HG02759 (cell line): ENCODE measurements around the gene GTF2H2C.
"Not testable (repeated sequence)": the region's sequence is repeated elsewhere in the genome, so short reads cannot be mapped to it uniquely, and the experiment has no call there.

ENCODE experiments used
- ATAC-seq: cut with Tn5 transposase; IDR thresholded peaks from one replicate; pipeline ENCODE4 v1.9.1; 2021; ENCODE audit warnings: mild to moderate bottlenecking, moderate library complexity; ENCODE audit not compliant: unreplicated experiment

GTF2H2C gene

DNA sequence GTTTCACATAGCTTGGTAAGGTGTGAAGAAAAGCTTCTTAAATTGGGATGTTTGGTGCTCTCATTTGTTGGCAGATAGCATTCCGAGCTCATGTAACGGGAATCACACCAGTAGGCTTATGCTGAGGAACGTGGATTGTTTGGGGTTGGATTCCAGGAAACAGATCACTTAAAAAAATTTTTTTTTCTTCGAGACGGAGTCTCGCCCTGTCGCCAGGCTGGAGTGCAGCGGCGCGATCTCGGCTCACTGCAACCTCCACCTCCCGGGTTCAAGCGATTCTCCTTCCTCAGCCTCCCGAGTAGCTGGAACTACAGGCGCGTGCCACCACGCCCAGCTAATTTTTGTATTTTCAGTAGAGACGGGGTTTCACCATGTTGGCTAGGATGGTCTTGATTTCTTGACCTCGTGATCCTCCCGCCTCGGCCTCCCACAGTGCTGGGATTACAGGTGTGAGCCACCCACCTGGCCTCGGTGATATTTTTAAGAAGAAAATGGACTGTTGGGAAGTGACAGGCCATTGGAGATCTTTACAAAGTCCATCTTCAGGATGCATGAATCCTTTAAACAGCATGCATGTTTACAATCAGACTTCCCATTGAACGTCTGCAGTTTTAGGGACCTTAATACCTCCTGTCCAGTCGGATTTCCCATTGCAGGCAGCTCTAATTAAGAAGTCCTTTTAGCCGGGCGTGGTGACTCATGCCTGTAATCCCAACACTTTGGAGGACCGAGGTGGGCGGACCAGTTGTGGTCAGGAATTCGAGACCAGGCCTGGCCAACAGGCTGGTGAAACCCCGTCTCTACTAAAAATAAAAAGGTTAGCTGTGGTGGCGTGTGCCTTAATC is 818 bp downstream of the GTF2H2C start:
- ATAC-seq = not testable (repeated sequence)

DNA sequence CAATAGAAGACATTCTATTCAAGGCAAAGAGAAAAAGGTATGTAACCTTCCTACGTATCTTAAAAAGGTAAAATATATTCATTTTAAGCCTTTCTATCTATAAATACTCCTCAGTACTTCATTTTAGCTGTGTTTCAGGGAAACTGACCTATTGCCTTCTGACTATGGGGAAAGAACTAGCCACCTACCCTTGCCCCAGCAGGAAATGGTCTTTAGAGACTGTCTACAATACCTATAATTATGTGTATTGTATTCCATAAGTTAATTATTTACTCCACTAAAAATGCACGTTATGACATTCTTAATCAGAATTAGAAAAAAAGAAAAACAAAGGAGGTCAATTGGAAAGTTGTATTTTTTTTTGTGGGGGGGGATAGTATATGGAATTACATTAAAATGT is 6.2 kb downstream of the GTF2H2C start:
- not testable (repeated sequence) for ATAC-seq

DNA sequence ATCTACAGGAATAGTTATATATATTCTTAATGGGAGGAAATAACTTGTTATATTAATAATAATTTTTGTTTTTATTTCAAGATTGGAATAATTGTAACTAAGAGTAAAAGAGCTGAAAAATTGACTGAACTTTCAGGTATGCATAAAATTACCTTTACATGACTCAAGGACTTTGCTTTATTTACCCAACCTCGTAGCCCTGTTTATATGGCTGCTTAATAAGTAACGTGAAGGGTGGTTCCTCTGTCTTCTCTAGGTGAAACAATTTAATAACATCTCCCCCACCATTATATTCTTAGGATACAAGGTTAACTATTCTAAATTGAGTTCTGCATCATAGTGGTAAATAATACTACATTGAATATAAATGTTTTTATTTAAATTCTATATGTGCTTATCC is 8.1 kb downstream of the GTF2H2C start:
- ATAC-seq = not testable (repeated sequence)

DNA sequence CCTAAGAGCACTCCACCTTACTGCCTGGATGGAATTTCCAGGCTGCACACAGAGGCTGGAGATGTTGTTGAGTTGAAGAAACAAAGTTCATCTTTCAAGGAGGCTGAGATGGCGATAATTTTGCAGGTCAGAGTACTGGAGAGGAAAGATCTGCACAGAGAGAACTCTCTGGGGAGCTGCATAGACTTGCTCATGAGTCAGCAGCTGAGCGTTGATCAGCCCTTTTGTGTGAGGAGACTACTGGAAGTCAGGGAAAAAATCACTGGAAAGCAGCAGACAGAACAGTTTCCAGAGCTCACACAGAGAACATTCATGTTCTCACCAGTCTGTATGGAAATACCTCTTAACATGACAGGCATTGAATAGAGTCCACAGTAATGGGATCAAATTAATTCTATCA is 23.4 kb downstream of the GTF2H2C start:
- ATAC-seq = not testable (repeated sequence)

DNA sequence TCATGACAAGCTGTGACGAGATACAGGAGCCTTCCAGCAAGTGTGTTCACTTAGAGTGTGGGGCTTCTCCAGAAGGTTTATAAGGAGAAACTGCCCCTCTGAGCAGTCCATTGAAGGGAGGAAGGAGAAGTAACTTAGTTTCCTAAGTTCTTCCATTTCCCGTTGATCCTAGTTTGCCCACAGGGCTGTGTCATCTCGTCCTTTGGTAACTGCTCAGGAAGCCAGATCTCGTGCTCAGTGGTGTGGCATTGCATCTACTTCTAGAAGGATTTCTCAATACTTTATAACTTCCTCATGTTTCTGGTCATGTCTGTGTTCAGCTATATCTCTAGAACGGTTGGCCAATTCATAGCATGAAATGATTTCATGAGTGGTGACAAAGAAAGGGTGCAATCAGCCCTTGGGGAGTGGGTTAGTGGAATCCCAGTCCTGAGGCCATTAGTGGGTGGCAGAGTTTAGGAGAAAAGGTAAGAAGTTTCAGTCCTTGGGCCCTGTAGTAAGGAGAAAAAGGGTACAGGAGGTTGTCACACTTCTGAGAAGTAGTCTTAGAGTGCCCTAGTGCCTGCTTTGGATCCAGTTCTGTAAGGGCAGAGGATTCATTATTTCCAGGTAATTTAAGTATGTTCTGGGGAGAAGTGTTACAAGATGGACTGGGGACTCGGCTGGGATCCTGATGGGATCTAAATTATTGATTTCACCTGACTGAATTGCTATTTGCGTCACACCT is 36.3 kb downstream of the GTF2H2C start:
- ATAC-seq = not testable (repeated sequence)

DNA sequence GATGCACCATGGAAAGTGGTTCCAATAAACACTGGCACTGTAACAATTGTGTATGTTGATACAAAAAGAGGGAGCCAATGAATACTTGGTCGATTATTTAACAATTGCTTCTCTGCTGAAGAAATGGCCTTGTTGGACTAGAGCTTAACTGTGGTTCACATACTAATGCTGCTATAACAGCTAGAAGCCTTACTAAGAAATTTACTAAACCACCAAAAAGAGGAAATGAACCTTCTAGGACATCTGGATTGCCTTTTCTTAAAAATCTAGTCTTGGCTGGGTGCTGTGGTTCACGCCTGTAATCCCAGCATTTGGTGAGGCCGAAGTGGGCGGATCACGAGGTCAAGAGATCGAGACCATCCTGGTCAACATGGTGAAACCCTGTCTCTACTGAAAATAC is 42.0 kb downstream of the GTF2H2C start:
- peak; percentile 94 for ATAC-seq

DNA sequence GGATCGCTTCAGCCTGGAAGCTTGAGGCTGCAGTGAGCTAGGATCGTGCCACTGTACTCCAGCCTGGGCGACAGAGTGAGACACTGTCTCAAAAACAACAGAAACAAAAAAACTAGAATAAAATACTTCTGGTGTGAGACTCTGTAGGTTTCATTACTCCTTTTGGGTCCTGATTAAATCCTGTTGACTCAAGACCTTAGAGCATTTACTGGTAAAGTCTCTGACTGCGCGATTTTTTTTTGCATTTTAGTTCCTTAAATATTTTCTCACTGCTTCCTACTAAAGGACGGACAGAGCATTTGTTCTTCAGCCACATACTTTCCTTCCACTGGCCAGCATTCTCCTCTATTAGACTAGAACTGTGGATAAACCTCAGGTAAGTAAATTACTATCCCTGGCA is 46.8 kb downstream of the GTF2H2C start:
- not testable (repeated sequence) for ATAC-seq

DNA sequence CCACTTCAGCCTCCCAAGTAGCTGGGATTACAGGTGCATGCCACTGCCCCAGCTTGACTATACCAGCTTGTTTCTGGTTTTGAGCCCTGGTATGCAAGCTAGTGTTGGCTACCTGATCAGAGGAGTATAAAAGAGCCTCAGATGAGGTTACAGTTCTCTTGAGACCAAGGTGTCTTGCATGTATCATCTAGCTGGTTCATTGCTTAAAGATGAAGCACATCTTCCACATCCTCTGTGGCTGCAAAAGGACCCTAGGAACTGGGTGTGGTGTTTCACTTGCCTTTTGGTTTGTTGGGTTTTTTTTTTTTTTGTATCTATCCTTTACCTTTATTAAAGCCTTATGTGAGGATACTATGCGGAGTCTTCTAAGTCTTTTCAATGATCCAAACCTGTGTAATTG is 47.8 kb downstream of the GTF2H2C start:
- ATAC-seq = not testable (repeated sequence)

DNA sequence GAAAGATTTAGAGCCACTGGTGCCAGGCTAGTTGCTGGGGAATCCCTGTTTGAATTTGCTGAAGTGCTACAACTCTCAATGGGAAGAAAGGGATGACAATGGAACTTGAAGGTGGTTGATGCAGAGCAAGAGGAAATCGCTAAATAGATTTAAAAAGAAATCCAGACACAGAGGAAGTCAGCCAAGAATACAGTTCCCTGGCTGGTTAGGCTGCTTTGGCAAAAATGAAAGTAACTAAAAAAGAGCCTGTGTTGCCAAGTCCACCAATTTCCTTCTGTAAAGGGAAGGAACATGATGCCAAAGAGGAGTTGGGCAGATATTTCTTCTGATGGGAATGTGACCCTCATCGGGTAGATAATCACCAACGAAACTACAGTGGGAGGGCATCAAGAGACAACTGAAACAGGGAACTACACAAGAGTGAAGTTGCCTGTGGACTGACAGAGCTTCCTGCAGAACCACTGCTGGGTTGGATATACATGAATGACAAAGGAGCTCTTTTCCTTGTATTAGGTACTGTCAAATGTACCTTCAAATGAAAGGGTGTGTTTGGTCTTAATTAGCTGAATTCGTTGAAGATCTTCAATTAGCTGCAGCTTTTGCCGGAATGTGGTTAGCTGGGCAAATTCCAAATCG is 49.0 kb downstream of the GTF2H2C start:
- ATAC-seq = not testable (repeated sequence)

DNA sequence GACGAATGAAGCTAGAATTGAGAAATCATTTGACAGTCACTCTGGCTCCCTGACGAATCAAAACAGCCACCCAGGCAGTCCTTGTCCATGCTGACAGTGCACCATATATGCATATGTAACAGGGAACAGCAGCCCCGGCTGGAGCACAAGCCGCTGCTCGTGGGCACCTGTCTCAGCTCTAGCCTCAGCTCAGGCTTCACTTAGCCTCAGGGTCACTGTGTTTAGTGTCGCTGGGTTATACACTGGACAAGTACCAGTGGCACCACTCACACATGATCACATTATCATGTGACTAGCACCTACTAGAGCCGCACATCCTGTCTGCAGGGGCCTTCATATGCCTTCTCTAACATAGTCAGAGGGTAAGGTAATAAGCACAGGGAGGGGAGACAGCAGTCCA is 54.9 kb downstream of the GTF2H2C start:
- ATAC-seq = not testable (repeated sequence)

DNA sequence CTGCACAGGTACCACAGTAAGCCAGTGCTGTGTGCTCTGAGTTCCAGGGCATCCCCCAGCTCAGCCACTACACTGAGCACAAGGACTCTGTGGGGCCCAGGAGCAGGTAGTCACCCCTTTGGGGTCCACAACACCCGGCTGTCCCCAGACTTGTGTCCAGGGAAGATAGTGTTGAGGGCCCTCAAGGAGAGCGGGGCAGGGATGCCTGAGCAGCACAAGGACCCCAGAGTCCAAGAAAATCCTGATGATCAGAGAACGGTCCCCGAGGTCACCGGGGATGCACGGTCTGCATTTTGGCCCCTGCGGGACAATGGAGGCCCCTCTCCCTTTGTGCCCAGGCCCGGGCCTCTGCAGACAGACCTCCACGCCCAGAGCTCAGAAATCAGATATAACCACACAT is 71.9 kb downstream of the GTF2H2C start:
- not testable (repeated sequence) for ATAC-seq
